Left renal pelvis (tissue), 4 donors: ENCODE measurements around the gene ADAMTSL5. TPM values are rescaled to one million over a fixed set of nuclear protein-coding genes. Genes with fewer than 3 reads are reported as not detected.
"Not testable (repeated sequence)": the region's sequence is repeated elsewhere in the genome, so short reads cannot be mapped to it uniquely, and the experiment has no call there.

ENCODE experiments used
- DNase-seq, 4 donors: peaks; one replicate each; pipeline ENCODE4 v3.0.0-alpha.2; 2013; ENCODE audit warnings: low read depth in 4 of 4, low spot score in 3 of 4
- polyA plus RNA-seq, 4 donors: library from polyadenylated mRNA; unstranded; fragments of 120-200 nt; gene quantifications; one replicate each; pipeline ENCODE4 v1.2.1, GENCODE V29; 2013; ENCODE audit not compliant: insufficient read length in 4 of 4

Gene ADAMTSL5
- polyA plus RNA-seq, 4 donors, result 0.79 to 2.5 (median 0.96) TPM

DNA sequence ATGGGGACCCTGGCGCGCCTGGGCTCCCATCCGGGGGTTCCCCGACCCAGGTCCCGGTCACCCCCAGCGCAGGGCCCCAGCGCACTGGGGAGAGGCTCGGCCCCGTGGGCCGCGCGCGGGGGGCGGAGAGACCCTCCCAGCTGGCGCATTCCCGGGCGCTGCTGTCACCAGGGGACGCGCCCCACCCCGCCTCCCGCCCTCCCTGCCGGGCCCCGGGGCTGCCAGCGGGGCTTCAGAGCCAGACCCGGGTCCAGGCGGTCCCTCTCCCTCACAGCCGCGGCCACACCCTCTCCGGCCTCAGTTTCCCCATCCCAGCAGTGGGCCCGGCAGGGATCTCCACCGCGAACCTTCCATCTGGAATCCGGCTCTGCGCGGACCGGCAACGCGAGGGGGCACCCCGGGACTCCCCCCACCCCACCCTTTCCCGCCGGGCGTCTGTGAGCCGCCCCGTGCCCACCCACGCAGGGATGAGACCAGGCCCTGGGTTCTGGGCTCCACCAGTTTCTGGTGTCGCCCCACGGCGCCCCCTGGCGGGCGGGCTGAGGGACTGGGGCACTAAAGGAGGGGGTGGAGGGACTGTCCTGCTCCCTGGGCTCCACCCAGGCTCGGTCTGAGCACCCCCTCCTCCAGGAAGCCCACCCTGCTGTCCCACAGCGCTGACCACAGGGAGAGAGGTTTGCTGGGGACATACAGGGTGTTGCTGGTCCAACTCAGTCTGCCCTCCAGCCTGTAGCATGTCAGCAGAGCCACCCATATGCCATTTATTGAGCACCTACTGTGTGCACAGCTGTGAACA lies 878 bp upstream of the ADAMTSL5 start:
- DNase-seq, result no peak

DNA sequence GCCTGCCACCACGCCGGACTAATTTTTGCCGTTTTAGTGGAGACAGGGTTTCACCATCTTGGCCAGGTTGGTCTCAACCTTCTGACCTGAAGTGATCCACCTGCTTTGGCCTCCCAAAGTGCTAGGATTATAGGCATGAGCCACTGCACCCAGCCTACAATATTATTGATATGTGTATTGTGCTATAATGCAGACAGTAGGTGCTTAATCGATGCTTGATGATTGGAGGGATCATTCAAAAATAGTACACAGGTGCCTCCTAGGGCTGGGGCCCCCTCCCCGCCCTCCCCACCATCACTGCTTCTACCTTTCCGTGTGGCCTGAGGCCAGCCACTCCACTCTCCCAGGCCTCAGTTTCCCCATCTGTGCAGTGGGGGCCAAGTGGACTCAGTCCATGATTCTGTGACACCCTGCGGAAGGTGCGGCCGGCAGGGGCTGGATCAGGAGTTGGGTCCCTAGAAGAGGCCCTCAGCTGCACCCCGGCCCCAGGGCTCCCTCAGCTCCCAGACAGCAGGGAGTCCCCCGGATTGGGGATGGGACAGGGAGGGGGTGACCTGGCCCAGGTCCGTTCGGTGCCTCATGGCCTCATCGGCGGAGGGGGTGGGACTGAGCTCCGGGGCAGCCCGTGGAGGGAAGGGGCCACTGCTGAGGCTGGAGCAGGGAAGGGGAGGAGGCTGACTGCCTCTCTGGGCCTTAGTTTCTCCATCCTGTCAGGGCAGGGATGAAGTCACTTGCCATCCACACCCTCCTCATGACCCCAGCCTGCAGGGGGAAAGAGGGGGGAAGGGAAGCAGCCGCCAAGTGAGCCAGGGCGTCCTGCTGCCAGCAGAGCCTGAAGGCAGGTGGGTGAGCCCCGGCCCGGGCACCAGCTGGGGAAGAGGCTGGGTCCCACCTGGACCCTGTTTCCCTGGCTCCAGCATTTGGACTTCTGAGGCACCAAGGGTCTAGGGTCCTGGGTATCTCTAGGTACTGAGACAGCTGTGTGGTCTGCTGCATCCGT lies 1.2 kb downstream of the ADAMTSL5 start:
- DNase-seq, result no peak

DNA sequence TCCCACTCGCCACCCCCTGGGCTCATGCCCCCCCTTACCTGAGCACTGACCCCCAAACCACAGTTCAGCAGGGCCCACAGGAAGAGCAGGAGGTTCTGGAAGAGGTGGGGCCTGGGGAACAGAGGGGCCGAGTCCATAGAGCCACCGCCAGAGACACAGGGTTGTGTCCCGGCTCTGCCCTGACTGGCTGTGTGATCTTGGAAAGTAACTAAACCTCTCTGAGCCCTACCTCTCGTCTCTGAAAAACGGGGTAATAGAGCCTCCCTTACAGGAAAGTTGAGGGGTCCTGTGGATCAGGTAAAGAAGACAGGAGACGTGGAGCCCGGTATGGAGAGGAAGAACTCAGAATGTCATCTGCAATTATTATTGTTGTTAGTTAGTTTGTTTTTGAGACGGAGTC lies 2.0 kb downstream of the ADAMTSL5 start:
- DNase-seq, result no peak

DNA sequence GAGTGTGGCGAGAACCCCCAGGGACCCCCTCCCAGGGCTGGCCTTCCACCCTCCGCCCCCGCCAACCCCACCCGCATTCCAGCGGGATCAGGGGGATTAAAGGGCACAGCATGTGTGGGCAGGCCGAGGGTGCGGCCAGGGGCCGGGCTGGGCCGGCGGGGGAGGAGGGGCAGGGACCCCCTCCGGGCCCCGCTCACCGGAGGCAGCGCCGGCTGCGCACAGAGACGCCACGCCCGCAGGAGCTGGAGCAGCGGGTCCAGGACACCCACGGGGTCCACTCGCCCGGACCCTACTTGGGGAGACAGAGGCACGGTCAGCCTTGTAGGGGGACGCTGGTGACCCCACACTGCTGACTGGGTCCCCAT lies 2.4 kb downstream of the ADAMTSL5 start:
- no peak for DNase-seq

DNA sequence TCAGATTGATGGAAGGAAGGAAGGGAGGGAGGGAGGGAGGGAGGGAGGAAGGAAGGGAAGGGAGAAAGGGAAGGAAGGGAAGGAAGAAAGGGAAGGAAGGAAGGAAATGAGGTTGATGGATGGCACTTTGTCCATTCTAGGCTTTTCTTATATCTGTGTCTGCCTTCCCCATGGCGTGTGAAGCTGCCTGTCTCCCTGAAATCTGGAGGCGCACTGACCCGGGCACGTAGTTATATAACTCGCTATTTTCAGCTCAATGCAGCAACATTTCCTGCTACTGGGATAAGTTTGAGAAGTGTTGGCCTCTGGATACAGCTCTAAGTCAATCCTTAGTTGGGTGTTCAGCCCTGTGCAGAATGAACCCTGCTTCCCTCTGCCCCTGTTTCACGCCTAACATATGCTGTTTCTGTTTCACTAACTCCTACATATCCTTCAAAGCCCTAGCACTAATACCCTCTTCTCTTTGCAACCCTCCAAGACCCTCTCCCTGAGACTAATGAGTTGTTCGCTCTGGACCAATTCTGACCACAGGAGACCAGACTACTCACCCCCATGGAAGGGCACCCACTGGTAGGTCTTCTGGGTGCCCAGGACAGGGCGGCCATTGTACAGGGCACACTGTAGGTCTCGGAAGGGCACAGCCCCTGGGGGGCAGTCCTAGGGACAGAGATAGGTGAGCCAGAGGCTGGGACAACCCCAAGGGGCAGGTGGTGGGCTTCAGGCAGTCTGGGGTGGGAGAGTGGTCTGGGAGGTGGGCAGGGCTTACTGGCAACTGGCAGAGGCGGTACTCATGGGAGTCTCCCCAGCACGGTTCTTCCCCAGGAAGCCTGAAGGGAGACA lies 3.0 kb downstream of the ADAMTSL5 start:
- DNase-seq, result no peak

DNA sequence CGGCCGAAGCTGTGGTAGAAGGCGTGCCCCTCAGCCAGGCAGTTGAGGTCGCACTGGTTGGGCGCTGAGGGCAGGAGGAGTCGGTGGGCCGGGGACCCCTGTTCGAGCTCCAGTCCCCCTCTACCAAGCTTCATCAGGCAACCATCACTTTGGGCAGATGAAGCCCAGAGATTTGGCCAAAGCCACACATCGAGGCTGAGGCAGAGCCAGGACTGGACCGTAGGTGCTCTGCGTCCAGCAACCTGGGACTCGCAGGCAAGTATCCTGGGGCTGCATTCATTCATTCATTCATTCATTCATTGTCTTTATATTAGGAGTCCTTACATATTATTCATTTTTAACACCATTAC lies 4.3 kb downstream of the ADAMTSL5 start:
- DNase-seq, result no peak

DNA sequence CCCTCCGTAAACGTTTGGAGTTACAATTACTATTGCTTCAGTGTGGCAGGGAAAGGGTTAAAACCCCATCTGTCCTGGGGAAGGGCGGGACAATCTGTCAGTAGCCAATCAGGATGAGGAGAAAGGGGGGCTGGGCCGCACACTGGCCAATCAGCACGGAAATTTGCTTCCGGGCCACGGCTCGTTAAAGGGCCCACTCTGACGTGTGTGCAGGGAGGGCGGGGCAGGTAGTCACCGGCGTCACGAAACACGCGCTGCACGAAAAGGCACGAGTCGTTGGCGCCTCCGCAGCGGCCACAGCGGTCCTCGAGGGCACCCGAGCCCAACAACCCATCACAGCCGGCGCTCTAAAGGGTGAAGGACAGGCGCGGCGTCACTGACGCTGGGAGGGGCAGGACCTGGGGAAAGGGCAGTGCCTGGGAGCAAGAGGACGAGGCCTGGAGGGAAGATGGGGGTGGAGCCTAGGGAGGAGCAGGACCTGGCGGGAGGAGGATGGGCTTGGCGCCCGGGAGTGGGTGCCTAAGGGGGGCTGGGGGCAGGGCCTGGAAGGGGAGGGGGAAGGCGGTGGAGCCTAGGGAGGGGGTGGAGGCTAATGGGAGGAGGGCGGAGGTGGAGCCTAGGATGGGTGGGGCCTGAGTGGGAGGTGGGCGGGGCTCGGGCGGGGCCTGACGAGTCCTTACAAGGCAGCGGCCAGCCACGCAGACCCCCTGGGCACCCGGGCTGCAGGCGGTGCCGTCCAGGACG lies 4.9 kb downstream of the ADAMTSL5 start:
- DNase-seq, result peak; percentile 86 to 92 (median 89)

DNA sequence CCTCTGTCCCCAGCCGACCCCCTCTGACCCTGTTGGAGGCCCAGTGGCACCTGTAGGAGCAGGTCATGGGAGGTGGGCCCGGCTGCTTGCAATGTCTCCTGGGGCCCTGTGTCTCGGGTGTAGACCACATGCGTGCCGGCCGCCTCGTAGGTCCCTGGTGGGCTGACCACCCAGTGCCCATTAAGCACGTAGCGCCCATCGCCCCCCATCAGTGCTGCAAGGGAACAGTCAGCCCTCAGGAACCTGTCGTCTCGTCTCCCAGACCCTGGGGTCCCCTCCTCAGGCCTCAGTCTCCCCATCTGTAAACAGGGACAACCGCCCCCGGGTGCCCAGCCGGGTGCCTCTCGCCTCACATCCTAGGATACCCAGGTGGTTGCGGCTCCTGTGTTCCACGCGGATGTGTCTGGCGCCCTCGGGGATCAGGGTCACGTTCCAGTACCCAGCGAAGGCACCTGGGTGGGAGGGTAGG lies 5.6 kb downstream of the ADAMTSL5 start:
- no peak for DNase-seq

DNA sequence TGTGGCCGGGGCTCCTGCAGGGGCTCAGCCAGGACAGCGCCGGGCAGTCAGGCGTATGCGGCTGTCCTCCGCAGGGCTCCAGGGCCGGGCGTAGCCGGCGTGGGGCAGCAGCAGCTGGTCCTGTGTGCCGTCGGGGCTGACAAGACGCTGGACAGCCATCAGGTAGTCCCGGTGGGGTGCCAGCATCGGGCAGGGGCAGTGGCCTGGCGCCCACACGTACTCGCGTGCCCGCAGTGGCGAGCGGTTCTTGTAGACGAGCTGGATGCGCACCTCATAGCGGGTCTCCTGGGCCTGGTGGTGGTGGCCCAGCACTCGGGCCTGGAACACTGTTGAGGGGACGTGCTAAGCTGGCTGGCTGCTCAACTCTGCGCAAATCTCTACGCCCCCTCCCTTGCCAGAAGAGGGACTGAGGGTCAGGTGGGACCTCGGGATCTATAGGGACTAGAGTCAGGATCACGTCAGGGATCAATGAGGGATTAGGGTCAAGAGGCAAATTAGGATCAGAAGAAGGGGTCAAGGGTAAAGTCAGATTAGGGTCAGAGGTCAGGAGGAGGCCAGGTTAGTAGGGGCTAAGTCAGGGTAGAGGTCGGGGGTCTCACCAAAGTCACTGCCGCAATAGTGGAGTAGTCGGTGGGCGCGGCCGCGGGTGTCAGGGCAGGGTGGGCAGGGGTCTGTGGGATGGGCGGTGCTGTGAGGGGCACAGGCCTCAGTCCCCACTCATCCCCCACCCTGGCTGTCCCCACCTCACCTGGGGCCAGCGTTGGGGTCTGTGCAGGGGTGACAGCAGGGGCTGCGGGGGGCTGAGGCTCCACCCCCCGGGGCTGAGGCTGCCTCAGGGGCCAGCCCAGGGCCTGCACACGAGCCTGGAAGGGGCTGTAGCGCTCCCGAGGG lies 6.6 kb downstream of the ADAMTSL5 start:
- DNase-seq, result no peak

DNA sequence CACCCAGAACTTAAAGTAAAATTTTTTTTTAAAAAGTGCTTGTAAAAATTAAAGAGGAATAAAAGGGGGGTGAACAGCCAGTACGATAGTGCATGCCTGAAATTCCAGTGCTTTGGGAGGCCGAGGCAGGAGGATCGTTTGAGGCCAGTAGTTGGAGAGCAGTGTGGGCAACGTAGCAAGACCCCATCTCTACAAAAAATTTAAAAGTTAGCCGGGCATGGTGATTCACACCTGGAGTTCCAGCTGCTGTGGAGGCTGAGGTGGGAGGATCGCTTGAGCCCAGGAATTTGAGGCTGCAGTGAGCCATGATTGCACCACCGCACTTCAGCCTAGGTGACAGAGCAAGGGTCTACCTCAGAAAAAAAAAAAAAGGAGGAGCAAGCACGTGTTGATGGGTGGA lies 7.8 kb downstream of the ADAMTSL5 start:
- no peak for DNase-seq

DNA sequence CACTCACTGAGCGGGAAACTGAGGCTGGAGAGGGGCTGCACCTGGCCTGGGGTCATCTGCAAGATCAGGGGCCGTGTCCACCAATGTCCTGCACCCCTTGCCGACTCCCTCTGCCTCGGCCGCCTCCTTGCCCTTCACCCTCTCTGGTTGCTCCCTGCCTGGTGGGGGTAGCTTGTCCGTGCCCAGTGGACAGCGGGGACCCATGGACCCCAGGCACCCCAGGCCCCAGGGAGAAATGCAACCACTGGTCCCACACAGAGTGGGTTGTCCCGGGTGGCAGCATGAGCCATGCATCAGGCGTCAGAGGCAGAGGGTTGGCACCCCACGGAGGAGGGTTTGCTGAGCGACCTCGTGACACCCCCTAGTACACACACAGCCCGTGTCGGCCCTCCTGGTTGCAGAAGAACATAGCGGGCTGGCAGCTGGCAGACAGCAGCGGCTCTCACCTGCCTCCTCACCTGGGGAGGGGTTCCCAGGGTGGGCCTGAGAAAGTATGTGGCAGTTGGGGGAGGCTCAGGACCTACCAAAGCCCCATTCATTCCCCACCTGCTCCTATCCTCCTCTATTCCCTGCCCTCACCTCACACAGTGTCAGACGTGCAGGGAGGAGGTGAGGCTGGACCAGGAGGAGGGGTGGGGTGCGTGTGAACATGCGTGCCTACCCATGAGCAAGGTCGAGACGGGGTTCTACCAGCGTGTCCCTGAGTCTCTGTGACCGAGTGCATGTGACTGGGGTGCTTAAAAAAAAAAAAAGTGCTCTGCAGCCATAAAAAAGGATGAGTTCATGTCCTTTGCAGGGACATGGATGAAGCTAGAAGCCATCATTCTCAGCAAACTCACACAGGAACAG lies 8.7 kb downstream of the ADAMTSL5 start:
- no peak for DNase-seq

DNA sequence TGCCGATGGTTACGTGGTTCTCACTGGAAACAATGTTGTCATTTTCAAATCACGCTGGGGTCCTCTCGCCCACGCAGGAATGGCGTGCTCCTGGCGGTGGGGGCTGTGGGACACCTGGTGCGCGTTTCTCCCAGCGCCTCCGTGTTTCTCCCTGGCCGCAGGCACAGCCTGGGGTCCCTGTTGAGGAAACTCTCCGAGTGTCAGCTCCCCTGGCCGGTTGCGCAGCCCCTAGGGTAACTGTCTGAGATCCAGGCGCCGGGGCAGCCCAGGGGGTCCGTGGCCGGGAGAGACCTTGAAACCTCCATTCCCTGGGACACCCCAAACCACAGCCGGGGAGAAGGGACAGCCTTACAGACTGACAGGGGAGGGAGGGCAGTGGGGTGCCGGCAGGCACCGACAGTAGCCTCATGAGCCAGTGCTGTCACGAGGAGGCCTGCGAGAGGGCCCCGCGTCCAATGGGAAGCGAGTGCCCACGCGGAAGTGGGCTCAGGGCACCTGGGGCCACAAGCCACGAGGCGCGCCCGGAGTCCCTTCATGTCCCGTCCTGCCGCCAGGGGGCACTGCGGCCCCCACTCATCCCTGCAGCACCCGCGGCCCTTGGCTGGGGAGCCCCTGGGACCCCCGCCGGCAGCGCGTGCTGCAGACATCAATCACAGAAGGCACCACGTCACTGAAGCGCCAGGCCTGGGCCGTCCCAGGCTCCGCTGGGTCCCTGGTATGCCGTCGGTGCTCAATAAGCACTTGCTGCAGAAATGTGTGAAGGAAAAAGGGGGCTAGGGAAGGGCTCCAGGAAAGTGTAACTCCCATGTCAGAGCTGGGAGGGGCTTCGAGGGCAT lies 9.5 kb downstream of the ADAMTSL5 start:
- no peak for DNase-seq

DNA sequence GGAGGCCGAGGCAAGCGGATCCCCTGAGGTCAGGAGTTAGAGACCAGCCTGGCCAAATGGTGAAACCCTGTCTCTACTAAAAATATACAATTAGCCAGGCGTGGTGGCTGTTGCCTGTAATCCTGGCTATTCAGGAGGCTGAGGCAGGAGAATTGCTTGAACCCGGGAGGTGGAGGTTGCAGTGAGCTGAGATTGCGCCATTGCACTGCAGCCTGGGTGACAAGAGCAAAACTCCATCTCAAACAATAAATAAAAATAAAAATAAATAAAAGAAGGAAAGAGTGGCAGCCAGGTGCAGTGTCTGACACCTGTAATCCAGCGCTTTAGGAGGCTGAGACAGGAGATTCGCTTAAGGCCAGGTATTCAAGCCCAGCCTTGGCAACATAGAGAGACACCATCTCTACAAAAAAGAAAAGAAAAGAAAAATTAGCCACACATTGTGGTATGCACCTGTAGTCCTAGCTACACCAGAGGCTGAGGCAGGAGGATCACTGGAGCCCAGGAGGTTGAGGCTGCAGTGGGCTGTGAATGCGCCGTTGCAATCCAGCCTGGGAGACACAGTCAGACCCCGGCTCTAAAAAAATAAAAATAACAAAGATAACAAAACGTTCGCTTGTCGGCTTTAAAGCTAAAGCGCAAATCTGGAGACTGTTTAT lies 10.3 kb downstream of the ADAMTSL5 start:
- DNase-seq, result no peak

DNA sequence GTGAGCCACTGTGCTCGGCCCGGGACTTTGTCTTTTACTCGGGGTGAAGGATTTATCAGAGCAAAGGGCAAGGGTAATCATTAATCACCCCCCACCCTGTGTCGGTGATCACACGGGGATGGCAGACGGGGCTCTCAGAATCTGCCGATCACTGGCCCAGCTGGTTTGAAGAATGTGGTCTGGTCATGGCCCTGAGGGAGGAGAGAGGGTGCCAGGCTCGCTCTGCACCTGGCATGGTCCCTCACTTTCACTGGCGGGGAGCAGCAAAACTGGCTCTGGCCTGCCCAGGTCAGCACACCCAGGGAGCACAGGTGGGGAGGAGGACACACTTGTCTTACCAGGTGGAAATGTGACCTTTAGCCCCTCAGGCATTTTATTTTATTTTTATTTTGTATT lies 11.6 kb downstream of the ADAMTSL5 start:
- no peak for DNase-seq

DNA sequence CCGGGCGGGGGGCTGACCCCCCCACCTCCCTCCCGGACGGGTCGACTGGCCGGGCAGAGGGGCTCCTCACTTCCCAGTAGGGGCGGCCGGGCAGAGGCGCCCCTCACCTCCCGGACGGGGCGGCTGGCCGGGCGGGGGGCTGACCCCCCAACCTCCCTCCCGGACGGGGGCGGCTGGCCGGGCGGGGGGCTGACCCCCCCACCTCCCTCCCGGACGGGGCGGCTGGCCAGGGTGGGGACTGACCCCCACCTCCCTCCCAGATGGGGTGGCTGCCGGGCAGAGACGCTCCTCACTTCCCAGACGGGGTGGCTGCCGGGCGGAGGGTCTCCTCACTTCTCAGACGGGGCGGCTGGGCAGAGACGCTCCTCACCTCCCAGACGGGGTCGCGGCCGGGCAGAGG lies 13.6 kb downstream of the ADAMTSL5 start:
- DNase-seq, result not testable (repeated sequence)

DNA sequence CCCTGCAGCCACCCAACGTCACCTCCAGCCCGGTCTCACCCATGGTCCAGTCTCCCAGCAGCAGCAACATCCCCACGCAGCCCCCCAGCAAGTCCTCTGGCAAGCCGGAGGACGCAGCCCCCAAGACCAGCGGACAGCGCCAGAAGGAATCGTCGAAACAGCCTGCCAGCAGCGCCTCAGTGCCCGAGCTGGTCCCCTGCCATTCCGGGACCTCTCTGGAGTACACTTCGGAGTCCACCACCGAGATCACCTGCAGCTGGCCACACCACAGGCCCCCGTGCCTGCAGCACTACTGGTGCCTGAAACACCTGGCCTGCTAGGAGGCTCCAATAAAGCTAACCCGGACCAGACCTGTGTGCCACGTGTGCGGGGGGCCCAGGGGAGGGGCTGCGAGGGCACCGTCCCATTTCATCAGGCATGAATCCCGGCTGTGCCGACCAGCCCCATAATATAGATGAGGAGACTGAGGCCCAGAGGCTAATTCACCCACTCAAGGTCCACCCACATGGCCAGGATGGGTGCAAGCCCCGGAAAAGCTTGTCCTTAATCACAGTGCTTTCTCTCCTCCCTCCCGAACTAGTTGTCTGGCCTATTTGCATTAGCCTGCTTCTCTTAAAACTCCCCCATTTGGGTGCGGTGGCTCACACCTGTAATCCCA lies 15.1 kb downstream of the ADAMTSL5 start:
- no peak for DNase-seq
